Renal cortex interstitium (tissue), 11 donors: ENCODE data around the gene ABCC1. TPM values are rescaled to one million over a fixed set of nuclear protein-coding genes. Genes with fewer than 3 reads are reported as not detected.
A peak's percentile ranks its signal among the peaks of the same experiment; 100 is the strongest.
"Not testable (repeated sequence)": the region's sequence is repeated elsewhere in the genome, so short reads cannot be mapped to it uniquely, and the experiment has no call there.

Experiments used
- DNase-seq, 11 donors: peaks; one replicate each; pipeline ENCODE4 v3.0.0-alpha.2; 2013; ENCODE audit warnings: low read depth in 9 of 11, low spot score in 4 of 11; ENCODE audit errors: extremely low read depth in 1 of 11
- polyA plus RNA-seq, 3 donors: library from polyadenylated mRNA; unstranded; fragments of 120-200 nt; gene quantifications; one replicate each; pipeline ENCODE4 v1.2.1, GENCODE V29; 2013; ENCODE audit not compliant: insufficient read length in 3 of 3

The ABCC1 gene
- polyA plus RNA-seq, 3 donors: 24.7 to 35.0 (median 25.4) TPM

DNA sequence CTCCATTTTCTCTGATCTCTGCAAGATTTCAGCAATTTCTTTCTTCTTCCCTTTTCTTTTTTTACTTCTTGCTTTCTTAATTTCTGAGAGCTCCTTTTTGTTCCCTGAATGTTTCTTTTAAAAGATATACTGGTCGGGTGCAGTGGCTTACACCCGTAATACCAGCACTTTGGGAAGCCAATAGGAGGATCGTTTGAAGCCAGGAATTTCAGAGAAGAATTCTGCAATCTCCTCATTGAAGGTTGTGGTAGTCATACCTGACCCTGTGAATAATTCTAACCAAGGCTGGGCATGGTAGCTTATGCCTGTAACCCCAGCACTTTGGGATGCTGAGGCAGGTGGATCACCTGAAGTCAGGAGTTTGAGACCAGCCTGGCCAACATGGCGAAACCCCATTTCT is 15.6 kb upstream of the ABCC1 start:
- no peak for DNase-seq

GRCh38 chr16:15934991-15935390 is 14.4 kb upstream of the ABCC1 start:
- DNase-seq: no peak

DNA sequence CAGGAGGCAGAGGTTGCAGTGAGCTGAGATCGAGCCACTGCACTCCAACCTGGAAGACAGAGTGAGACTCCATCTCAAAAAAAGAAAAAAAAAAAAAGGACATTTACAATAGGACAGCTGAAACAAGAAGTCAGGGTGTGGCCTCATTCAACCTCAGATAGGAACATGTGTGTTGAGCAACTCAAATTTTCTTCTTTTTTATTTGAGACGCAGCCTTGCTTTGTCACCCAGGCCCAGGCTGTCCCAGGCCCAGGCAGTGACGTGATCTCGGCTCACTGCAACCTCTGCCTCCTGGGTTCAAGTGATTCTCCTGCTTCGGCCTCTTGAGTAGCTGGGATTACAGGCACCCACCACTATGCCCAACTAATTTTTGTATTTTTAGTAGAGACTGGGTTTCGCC is 12.6 kb upstream of the ABCC1 start:
- DNase-seq: not testable (repeated sequence)

DNA sequence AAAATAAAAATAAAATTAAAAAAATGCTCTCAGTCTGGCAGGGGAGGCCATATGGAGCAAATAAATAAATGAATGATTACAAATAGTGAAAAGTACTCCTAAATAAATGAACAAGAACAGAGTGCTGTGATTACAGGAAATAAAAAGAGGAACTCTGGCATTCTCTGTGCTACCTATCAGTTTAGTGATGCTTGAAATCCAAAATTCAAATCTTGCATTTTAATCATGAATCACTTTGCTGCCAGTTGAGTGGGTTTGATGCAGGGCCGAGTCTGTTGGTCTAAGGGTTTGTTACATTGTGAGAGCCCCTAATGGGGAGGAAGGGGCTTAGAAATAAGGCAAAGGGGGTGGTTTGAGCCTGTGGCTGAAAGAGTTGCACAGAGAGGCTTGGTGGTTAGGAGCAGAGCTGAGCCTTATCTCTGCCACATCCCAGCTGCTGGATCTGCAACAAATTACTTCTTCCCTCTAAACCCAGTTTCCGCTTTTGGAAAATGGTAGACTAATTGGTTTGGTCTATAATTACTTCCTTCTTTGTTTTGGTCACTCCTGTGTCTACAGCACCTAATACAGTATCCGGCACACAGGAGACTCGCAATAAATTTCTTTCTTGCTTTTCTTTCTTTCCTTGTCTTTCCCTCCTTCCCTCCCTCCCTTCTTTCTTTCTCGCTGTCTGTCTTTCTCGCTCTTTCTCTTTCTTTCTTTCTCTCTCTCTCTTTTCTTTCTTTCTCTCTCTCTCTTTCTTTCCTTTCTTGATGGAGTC is 6.3 kb upstream of the ABCC1 start:
- DNase-seq: no peak

- no peak for DNase-seq
Observed at GRCh38 chr16:15946257-15947044, 3.0 kb upstream of the ABCC1 start.

DNA sequence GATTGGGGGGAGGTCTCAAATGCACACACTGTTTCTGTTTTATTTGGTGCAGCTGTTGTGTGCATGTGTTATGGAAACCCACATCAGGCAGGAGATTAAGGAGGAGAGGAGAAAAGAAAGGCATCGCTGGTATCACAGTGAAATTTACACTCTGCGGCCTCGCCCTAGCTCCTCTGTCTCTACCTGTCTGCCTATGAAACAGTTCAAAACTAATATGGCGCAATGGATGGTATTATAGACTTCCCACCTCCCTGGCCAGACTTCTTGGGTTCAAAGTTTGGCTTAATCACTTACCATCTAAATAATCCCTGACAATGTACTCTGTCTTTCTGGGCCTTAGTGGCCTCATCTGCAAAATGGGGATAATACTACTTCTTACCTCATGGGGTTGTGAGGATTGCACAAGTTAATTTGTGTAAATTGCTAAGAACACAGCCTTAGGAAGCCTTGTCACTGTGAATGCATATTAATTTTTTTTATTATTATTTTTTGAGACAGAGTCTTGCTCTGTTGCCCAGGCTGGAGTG is 1.4 kb upstream of the ABCC1 start:
- no peak for DNase-seq

GRCh38 chr16:15948532-15949209 is 745 bp upstream of the ABCC1 start:
- DNase-seq: no peak

- DNase-seq: peak in 1 of 11 donors; percentile 19
Observed at GRCh38 chr16:15950161-15950854, 892 bp downstream of the ABCC1 start.

- DNase-seq: no peak
Observed at GRCh38 chr16:15950869-15951268, 1.5 kb downstream of the ABCC1 start.

DNA sequence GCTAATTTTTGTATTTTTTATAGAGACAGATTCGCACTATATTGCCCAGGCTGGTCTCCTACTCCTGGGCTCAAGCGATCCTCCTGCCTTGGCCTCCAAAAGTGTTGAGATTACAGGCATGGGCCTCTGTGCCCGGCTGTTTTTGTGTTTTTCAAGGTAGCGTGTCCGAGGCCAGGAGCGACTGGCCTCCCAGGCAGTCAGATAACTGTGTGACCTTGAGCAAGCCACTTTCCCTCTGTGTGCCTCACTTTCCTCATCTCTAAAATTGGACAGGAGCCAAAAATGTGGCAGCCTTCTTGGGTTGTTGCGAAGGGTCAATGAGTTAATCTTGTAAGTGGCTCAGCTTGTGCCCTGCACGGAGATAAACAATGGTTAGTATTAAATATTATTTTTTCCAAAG is 2.4 kb downstream of the ABCC1 start:
- no peak for DNase-seq

DNA sequence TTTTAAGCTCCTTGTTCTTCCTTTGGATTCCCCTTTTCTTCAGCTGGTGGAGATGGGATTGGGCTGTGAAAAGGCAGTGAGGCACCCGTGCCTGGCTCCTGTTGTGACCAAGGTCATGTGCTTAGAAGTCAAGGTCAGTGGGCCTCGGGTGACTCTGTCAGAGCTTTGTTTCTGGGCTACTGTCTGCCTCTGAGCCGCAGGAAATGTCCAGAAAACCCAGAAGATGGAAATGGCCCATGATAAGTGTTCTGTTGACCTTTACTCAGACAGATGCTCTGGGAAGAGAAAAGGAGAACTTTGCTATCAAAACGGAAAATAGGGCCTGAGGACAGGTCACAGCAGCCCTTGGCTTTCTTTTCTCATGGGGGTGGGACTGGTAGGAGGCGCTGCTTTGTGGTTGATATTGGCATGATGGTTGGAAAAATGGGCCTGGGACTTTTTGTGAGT is 2.9 kb downstream of the ABCC1 start:
- no peak for DNase-seq

DNA sequence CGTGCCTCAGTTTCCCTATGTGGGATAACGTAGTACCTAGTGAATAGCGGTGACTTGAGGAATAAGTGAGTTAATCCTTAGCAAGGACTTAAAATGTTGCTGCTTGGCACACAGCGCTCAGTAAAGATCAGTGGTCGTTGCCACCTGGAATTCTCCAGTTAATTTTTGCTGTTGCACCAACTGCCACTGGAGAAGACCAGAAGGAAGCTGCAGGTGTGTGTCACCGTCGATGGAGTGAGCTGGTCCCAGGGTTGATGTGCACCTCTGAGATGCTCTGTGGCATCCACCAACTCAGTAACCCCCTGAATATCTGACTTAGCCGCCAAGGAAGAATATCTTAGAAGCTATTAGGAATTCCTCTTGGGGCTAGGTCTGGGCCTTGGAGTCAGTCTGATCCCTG is 4.1 kb downstream of the ABCC1 start:
- no peak for DNase-seq

- no peak for DNase-seq
Observed at GRCh38 chr16:15953929-15954813, 4.8 kb downstream of the ABCC1 start.

- DNase-seq: no peak
Observed at GRCh38 chr16:15954814-15955151, 5.4 kb downstream of the ABCC1 start.

DNA sequence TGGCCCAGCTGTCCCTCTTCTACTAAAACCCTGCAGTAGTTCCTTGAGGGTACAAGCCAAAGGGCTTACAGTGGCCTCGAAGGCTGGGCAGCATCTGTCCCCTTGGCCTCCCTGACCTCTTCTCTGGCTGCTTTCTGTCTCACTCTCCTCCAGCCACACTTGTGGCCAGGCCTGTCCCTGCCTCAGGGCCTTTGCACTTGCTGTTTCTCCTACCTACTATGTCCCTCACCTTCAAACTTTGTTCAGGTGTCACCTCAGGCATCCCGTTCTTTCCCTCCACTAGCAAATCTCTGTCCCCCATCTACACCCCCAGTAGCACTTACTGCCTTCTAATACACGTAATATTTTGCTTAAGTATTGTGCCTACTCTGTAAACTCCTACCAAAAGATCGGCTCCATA is 6.0 kb downstream of the ABCC1 start:
- DNase-seq: no peak

- not testable (repeated sequence) for DNase-seq
Observed at GRCh38 chr16:15956106-15956505, 6.7 kb downstream of the ABCC1 start.

DNA sequence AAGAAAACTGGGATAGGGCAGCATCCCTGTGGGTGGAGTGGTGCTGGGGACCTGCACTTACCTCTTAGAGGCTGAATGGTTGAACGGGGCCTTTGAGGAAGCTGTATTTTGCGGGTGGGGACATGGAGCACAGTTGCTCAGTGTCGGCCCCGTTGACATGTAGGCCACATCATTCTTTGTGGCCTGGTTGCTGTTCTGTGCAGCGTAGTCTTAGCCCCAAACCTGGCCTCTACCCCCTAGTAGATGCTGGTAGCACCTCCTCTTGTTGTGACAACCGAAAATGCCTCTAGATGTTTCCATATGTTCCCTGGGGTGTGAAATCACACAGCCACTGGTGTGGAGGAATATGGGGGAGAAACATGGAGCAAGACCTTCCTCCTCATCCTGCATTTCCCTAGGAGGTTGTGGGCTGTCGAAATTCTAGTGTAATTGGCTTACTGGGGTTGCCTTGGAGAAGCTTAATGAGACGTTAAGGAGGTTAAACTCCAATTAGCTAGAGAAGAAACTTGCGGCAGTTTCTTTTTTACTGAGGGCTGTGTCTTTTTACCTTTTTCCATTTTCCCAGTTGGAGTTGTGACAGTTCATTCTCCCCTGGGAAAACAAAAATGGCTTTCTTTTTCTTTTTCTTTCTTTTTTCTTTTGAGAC is 9.4 kb downstream of the ABCC1 start:
- DNase-seq: peak in 7 of 11 donors; percentile 15 to 71 (median 60)
